BJ (cell line): ENCODE results near the gene IFITM2. TPM values are rescaled to one million over a fixed set of nuclear protein-coding genes. Genes with fewer than 3 reads are reported as not detected.
"Not testable (repeated sequence)": the region's sequence is repeated elsewhere in the genome, so short reads cannot be mapped to it uniquely, and the experiment has no call there.

Experiments
- CTCF ChIA-PET: fragments of 350-600 bp; formaldehyde crosslinking; extraction: SDS; loops from one replicate; lab custom pipeline; 2021; ENCODE audit warnings: antibody characterized with exemption, inconsistent platforms; lab: Yijun Ruan, JAX
- POLR2A ChIA-PET: fragments of 300-600 bp; sonication (Branson Sonifier 250); formaldehyde crosslinking; extraction: SDS; loops from one replicate; lab custom pipeline; 2021; ENCODE audit warnings: antibody characterized with exemption; lab: Charles Lee
- DNase-seq: peaks from one replicate; pipeline ENCODE4 v3.0.0-alpha.2; 2011; ENCODE audit warnings: low read depth
- H3K27me3 ChIP-seq: 2 replicates; pipeline ENCODE4 v1.6.0; 2011; ENCODE audit warnings: low read length; ENCODE audit not compliant: control insufficient read depth, insufficient read depth
- H3K36me3 ChIP-seq: 2 replicates; pipeline ENCODE4 v1.5.1; 2011; ENCODE audit warnings: low read length; ENCODE audit not compliant: control insufficient read depth, insufficient read depth
- H3K4me3 ChIP-seq: 2 replicates; pipeline ENCODE4 v1.5.1; 2011; ENCODE audit warnings: low read depth, mild to moderate bottlenecking, control low read depth, low read length
- polyA plus RNA-seq: library from polyadenylated mRNA; depleted of rRNA; stranded (reverse); fragments of >200 nt; gene quantifications from 2 replicates; pipeline ENCODE4 v1.2.3, GENCODE V29; 2011
- TF ChIP-seq, protein P1 (sequence below): IDR thresholded peaks from 2 replicates; pipeline ENCODE4 v1.5.1; 2011; ENCODE audit warnings: low read depth, mild to moderate bottlenecking, control low read depth, inconsistent platforms, low read length, moderate library complexity; ENCODE audit not compliant: insufficient read depth

The IFITM2 gene
- polyA plus RNA-seq, 1 experiment, result 813 TPM

DNA sequence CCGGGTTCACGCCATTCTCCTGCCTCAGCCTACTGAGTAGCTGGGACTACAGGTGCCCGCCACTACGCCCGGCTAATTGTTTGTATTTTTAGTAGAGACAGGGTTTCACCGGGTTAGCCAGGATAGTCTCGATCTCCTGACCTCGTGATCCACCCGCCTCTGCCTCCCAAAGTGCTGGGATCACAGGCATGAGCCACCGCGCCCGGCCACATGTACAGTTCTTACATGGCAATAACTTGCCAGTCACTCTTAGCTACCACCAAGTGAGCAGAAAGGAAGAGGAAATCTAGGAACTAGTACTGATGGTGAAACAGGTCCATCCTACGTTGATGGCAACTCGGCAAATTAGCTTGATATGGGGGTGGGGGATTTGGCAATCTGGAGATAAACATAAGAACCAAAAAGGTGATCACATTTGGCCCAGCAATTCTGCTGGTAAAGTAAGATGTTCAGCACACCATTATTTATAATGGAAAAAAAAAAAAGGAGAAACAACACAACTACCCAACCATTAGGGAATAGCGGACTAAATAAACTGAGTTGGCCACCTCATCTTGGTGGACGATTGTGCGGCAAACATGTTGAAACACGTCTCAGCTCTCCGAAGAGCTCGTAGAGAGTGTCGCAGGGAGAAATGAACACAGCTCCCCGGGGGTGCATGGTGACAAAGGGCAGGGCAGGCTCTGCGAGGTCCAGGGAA is 24.1 kb upstream of the IFITM2 start:
- no peak for DNase-seq
- ChIA-PET CTCF (no interaction called here), POLR2A (interaction anchor here (0.6 kb wide), 1 partner anchor 9 kb away, joined by 7 read pairs; no protein-coding TSS in a partner anchor)
- no peak overlapping the region for H3K4me3 ChIP-seq
- peaks cover 42% of the 10 kb centered on the region for H3K27me3 ChIP-seq
- H3K36me3 ChIP-seq, result no peaks in the 10 kb centered on the region
- TF ChIP-seq, protein P1, sequence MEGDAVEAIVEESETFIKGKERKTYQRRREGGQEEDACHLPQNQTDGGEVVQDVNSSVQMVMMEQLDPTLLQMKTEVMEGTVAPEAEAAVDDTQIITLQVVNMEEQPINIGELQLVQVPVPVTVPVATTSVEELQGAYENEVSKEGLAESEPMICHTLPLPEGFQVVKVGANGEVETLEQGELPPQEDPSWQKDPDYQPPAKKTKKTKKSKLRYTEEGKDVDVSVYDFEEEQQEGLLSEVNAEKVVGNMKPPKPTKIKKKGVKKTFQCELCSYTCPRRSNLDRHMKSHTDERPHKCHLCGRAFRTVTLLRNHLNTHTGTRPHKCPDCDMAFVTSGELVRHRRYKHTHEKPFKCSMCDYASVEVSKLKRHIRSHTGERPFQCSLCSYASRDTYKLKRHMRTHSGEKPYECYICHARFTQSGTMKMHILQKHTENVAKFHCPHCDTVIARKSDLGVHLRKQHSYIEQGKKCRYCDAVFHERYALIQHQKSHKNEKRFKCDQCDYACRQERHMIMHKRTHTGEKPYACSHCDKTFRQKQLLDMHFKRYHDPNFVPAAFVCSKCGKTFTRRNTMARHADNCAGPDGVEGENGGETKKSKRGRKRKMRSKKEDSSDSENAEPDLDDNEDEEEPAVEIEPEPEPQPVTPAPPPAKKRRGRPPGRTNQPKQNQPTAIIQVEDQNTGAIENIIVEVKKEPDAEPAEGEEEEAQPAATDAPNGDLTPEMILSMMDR, result no peak

DNA sequence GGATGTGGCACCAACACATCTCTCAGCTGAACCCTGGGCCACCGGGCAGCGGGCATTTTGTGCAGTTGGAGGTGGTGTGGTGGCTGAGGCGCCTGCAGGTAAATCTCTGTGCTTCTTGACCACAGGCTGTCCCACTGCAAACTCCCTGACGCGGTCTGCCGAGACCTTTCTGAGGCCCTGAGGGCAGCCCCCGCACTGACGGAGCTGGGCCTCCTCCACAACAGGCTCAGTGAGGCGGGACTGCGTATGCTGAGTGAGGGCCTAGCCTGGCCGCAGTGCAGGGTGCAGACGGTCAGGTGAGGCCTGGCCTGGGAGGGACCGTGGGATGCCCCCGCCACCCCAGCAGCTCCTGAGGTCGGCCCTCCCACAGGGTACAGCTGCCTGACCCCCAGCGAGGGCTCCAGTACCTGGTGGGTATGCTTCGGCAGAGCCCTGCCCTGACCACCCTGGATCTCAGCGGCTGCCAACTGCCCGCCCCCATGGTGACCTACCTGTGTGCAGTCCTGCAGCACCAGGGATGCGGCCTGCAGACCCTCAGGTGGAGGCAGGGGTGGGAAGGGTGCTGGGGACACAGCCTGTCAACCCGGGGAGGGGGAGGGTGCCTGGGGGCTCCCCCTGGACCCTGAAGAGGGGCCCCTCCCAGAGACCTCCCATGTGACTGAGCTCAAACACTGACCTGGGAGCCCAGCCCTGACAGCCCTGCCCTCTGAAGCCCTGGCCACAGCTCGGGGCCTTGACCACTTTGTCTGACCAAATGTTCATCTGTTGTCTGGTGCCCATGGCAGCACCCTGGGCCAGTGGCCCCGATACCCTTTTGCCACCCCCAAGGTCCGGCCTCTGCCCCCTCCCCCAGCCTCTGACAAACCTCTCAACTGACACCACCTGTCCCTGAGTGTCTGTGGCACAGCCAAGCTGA is 23.3 kb upstream of the IFITM2 start:
- POLR2A ChIA-PET, result interaction anchor here (0.6 kb wide), 1 partner anchor 10 kb away, joined by 7 read pairs; no protein-coding TSS in a partner anchor
- DNase-seq, result no peak
- TF ChIP-seq, protein P1, result no peak
- CTCF ChIA-PET, result no interaction called here
- H3K4me3 ChIP-seq, result no peak overlapping the region
- H3K27me3 ChIP-seq, result peaks cover 37% of the 10 kb centered on the region
- H3K36me3 ChIP-seq, result no peaks in the 10 kb centered on the region

DNA sequence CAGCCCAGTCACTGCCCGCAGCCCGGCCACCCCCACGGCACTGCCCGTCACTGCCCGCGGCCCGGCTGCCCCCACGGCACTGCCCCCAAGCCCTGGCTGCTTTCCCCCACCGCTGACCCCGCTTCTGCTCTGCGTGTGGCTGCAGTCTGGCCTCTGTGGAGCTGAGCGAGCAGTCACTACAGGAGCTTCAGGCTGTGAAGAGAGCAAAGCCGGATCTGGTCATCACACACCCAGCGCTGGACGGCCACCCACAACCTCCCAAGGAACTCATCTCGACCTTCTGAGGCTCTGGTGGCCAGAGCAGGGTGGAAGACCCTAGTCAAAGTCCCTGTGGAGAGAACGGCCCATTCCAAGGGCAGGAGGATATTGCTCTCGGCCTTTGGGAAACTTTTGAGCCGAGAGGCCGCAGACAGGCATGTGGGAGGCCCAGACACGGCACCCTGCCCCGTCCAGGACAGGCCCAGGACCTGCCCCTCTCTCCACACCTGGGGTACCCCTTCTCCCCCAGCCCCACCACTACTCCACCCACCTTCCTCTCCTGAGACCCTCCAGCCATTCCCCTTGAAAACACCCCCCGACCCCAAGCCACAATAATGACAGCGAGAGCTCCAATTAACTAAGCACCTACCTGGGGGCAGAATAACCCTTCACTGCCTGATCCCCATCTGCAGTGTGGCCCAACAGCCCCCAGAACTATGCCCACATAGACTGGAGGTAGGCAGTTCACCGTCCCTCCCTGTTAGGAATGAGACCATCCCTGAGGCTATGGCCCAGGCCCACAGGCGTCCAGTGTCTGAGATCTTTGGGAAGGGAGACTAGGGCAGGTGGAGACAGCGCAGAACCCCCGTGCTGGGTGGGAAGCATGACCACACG is 22.4 kb upstream of the IFITM2 start:
- TF ChIP-seq, protein P1, result no peak
- ChIA-PET POLR2A (no interaction called here), CTCF (no interaction called here)
- DNase-seq, result no peak
- H3K27me3 ChIP-seq, result peaks cover 35% of the 10 kb centered on the region
- no peaks in the 10 kb centered on the region for H3K36me3 ChIP-seq
- no peak overlapping the region for H3K4me3 ChIP-seq

DNA sequence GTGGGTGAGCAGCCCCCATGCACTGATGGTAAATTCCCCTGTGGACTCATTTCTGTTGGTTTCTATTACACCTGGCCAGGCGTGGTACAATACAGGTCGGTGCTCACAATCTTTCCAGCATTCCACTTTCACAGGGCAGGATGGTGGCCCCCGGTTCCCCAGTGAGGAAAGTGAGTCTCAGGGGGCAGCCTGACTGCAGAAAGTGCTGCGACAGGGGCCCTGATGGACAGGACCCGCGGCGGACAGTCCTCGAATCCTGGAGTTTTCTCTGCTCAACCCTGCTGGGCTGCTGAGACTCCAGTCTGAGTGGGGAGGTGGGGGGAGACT is 21.8 kb upstream of the IFITM2 start:
- TF ChIP-seq, protein P1, result no peak
- no peak for DNase-seq
- Histone ChIP-seq H3K4me3 (no peak overlapping the region), H3K36me3 (no peaks in the 10 kb centered on the region), H3K27me3 (peaks cover 32% of the 10 kb centered on the region)
- CTCF ChIA-PET, result no interaction called here
- POLR2A ChIA-PET, result no interaction called here

DNA sequence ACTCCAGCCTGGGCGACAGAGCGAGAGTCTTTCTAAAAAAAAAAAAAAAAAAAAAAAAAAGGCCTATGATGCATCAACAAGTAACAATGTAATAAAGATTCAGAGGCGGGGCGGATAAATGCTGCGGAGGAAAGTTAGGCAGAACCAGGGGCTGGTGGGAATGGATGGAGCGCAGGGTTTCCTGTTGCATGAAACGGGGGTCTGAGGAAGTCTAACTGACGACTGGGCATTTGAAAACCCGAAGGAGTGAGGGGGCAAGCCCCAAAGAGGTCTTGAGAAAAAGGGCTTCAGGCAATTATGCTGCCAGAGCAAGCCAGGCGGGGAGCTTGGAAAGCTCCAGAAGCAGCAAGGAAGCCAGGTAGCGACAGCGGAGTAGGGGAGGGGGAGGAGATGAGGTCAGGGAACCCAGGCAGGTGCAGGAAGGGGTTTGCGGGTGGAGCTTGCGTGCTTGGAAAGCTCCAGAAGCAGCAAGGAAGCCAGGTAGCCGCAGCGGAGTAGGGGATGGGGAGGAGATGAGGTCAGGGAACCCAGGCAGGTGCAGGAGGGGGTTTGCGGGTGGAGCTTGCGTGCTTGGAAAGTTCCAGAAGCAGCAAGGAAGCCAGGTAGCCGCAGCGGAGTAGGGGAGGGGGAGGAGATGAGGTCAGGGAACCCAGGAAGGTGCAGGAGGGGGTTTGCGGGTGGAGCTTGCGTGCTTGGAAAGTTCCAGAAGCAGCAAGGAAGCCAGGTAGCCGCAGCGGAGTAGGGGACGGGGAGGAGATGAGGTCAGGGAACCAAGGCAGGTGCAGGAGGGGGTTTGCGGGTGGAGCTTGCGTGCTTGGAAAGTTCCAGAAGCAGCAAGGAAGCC is 20.4 kb upstream of the IFITM2 start:
- POLR2A ChIA-PET, H3K4me3 ChIP-seq, DNase-seq, H3K36me3 ChIP-seq: not testable (repeated sequence)
- peaks cover 20% of the 10 kb centered on the region for H3K27me3 ChIP-seq
- CTCF ChIA-PET, result interaction anchor here (0.7 to 0.9 kb wide), 2 partner anchors 36 to 81 kb away, joined by 3 read pairs; no protein-coding TSS in a partner anchor
